ENCODE data around the gene NELFCD.

Gene NELFCD, protein sequence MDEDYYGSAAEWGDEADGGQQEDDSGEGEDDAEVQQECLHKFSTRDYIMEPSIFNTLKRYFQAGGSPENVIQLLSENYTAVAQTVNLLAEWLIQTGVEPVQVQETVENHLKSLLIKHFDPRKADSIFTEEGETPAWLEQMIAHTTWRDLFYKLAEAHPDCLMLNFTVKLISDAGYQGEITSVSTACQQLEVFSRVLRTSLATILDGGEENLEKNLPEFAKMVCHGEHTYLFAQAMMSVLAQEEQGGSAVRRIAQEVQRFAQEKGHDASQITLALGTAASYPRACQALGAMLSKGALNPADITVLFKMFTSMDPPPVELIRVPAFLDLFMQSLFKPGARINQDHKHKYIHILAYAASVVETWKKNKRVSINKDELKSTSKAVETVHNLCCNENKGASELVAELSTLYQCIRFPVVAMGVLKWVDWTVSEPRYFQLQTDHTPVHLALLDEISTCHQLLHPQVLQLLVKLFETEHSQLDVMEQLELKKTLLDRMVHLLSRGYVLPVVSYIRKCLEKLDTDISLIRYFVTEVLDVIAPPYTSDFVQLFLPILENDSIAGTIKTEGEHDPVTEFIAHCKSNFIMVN
- long read RNA-seq, transcript NELFCD-213 (15 exons, 2,305 nt): major isoform, 145 of 437 reads
- long read RNA-seq, transcript NELFCD-211 (4 exons, 606 nt): minor isoform, 16 of 437 reads
- long read RNA-seq, transcript NELFCD-208 (6 exons, 1,701 nt): minor isoform, 5 of 437 reads
- long read RNA-seq, transcript NELFCD-203 (3 exons, 902 nt): minor isoform, 6 of 437 reads
- long read RNA-seq, partial matches to known transcripts: 88 of 437 reads
- long read RNA-seq, other reads (novel, unspliced or antisense): 176 of 437 reads

DNA sequence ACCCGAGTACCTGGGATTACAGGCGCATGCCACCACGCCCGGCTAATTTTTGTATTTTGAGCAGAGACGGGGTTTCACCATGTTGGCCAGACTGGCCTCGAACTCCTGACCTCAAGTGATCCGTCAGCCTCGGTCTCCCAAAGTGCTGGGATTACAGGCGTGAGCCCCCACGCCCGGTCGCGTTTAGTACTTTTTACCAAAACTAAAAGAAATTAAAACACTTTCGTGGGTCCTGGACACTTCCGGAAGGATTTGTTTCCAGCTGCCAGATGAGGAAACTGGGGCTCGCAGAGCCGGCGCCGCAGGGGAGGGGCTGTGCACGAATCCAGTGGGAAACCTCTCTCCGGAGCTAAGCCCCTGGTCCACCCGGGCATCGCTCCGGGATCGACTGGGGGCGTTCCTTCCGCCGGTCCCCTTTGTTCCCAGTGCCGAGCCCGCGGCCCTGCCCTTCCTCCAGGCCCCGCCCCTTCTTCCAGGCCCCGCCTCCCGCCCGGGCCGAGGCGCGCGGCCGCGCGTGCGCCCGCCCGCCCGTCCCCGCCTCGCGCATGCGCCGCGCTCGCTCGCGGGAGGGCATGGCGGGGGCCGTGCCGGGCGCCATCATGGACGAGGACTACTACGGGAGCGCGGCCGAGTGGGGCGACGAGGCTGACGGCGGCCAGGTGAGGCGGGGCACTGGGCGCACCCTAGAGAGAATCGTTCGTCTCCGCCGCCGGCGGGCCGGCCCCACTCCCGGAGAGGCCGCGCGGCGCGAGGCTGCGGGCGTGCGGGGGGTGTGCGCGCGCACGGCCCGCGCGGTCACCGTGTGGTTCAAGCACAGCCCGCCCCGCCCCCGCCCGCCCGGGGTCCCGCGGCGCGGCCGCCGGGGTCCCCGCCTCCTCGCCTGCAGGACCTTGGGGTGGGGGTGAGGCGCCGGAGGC is at the start of gene NELFCD:
Gene NELFCD (plus strand): TSS at position 546 of the 917 bp plus-strand sequence. CDS start 54 bp downstream, at position 600.
- Histone ChIP-seq H3K27me3 (ENCODE audit: insufficient read depth, poor library complexity, severe bottlenecking) (no peaks in the 10 kb centered on the region), H3K27ac (replicated peaks) (peak within 1 kb of the TSS; percentile 74), H3K4me3 (replicated peaks; ENCODE audit: insufficient read depth, low read length) (peak within 1 kb of the TSS; percentile 64)
- TF ChIP-seq, protein P1, sequence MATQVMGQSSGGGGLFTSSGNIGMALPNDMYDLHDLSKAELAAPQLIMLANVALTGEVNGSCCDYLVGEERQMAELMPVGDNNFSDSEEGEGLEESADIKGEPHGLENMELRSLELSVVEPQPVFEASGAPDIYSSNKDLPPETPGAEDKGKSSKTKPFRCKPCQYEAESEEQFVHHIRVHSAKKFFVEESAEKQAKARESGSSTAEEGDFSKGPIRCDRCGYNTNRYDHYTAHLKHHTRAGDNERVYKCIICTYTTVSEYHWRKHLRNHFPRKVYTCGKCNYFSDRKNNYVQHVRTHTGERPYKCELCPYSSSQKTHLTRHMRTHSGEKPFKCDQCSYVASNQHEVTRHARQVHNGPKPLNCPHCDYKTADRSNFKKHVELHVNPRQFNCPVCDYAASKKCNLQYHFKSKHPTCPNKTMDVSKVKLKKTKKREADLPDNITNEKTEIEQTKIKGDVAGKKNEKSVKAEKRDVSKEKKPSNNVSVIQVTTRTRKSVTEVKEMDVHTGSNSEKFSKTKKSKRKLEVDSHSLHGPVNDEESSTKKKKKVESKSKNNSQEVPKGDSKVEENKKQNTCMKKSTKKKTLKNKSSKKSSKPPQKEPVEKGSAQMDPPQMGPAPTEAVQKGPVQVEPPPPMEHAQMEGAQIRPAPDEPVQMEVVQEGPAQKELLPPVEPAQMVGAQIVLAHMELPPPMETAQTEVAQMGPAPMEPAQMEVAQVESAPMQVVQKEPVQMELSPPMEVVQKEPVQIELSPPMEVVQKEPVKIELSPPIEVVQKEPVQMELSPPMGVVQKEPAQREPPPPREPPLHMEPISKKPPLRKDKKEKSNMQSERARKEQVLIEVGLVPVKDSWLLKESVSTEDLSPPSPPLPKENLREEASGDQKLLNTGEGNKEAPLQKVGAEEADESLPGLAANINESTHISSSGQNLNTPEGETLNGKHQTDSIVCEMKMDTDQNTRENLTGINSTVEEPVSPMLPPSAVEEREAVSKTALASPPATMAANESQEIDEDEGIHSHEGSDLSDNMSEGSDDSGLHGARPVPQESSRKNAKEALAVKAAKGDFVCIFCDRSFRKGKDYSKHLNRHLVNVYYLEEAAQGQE (IDR thresholded peaks at IDR 0.05; ENCODE audit: insufficient replicate concordance, low read depth): no peak
- TF ChIP-seq GABPA (IDR thresholded peaks at IDR 0.05; ENCODE audit: low read depth) (no peak), POLR2AphosphoS5 (IDR thresholded peaks at IDR 0.05; ENCODE audit: low read depth) (peak; percentile 63; the same call in 1 of the 2 replicates)
- TF ChIP-seq, protein P2, sequence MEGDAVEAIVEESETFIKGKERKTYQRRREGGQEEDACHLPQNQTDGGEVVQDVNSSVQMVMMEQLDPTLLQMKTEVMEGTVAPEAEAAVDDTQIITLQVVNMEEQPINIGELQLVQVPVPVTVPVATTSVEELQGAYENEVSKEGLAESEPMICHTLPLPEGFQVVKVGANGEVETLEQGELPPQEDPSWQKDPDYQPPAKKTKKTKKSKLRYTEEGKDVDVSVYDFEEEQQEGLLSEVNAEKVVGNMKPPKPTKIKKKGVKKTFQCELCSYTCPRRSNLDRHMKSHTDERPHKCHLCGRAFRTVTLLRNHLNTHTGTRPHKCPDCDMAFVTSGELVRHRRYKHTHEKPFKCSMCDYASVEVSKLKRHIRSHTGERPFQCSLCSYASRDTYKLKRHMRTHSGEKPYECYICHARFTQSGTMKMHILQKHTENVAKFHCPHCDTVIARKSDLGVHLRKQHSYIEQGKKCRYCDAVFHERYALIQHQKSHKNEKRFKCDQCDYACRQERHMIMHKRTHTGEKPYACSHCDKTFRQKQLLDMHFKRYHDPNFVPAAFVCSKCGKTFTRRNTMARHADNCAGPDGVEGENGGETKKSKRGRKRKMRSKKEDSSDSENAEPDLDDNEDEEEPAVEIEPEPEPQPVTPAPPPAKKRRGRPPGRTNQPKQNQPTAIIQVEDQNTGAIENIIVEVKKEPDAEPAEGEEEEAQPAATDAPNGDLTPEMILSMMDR (IDR thresholded peaks at IDR 0.05; ENCODE audit: insufficient read depth, low read length): no peak
- DNase-seq (ENCODE audit: low read depth in 1 of 2, low spot score in 1 of 2): peak; percentile 73 to 81

DNA sequence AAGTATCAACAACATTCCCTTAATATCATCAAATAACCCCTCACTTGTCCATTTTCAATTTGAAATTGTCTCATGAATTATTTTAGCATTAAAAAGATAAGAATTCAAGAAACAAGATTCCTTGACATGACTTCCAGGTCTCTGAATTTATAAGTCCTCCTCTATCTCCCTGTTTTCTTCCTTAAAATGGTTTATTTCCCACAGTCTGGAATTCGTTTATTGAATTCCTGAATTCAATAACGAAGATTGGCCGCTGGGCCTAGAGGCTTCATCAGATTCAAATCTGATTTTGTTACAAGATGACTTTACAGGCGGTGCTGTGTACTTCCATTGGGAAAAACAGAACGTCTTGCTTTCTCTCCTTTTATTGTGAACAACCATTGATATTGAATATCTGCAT is 48.9 kb upstream of the NELFCD start:
- TF ChIP-seq, protein P2 (IDR thresholded peaks at IDR 0.05; ENCODE audit: insufficient read depth, low read length): no peak
- TF ChIP-seq POLR2AphosphoS5 (IDR thresholded peaks at IDR 0.05; ENCODE audit: low read depth) (no peak), SPI1 (IDR thresholded peaks at IDR 0.05; ENCODE audit: borderline replicate concordance, low read depth) (no peak), GABPA (IDR thresholded peaks at IDR 0.05; ENCODE audit: low read depth) (no peak)
- TF ChIP-seq, protein P1 (IDR thresholded peaks at IDR 0.05; ENCODE audit: insufficient replicate concordance, low read depth): no peak
- no peak overlapping the region for H3K4me3 ChIP-seq (replicated peaks; ENCODE audit: insufficient read depth, low read length)
- no peak for DNase-seq (ENCODE audit: low read depth in 1 of 2, low spot score in 1 of 2)
- H3K27me3 ChIP-seq (ENCODE audit: insufficient read depth, poor library complexity, severe bottlenecking): no peaks in the 10 kb centered on the region
- no peak overlapping the region for H3K27ac ChIP-seq (replicated peaks)

DNA sequence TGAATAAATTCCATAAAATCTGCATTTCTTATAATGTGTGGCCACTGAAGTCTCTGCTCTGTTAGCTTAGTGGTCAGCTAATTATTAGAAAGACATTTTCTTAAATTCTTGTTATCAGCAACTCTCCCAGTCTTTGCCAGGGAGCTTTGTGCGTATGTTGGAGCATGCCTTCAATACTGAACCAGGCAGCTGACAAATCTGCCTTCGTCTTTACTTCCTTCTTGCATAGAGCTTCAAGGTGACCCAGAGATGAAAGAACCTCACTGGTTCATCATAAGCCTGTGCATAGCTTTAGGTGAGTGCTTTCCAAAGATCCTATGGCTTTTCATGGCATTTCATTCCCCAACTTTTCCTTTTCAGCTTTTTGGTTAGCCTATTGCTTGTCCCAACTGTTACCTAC is 43.0 kb upstream of the NELFCD start:
- DNase-seq (ENCODE audit: low read depth in 1 of 2, low spot score in 1 of 2): peak in 1 of 2 experiments; percentile 6
- Histone ChIP-seq H3K27ac (replicated peaks) (no peak overlapping the region), H3K27me3 (ENCODE audit: insufficient read depth, poor library complexity, severe bottlenecking) (no peaks in the 10 kb centered on the region), H3K4me3 (replicated peaks; ENCODE audit: insufficient read depth, low read length) (no peak overlapping the region)
- TF ChIP-seq, protein P1 (IDR thresholded peaks at IDR 0.05; ENCODE audit: insufficient replicate concordance, low read depth): no peak
- no peak for TF ChIP-seq POLR2AphosphoS5 (IDR thresholded peaks at IDR 0.05; ENCODE audit: low read depth)
- no peak for TF ChIP-seq GABPA (IDR thresholded peaks at IDR 0.05; ENCODE audit: low read depth)
- TF ChIP-seq, protein P2 (IDR thresholded peaks at IDR 0.05; ENCODE audit: insufficient read depth, low read length): no peak
- no peak for TF ChIP-seq SPI1 (IDR thresholded peaks at IDR 0.05; ENCODE audit: borderline replicate concordance, low read depth)
